OCI-LY3 (cell line): ENCODE measurements around the gene TMEM150B.

Experiments used
- EZH2phosphoT487 ChIP-seq: fragments of 200-600 bp; shearing (Covaris generic); IDR thresholded peaks from 2 replicates; pipeline ENCODE4 v1.6.1; 2018; ENCODE audit warnings: antibody characterized with exemption, mixed run types, low read depth
- TF ChIP-seq, protein P1 (sequence below): fragments of 200-600, 300-600 bp; sonication (generic); IDR thresholded peaks from 2 replicates; pipeline ENCODE4 v1.5.1; 2014; ENCODE audit warnings: antibody characterized with exemption, low read length, low read depth

DNA sequence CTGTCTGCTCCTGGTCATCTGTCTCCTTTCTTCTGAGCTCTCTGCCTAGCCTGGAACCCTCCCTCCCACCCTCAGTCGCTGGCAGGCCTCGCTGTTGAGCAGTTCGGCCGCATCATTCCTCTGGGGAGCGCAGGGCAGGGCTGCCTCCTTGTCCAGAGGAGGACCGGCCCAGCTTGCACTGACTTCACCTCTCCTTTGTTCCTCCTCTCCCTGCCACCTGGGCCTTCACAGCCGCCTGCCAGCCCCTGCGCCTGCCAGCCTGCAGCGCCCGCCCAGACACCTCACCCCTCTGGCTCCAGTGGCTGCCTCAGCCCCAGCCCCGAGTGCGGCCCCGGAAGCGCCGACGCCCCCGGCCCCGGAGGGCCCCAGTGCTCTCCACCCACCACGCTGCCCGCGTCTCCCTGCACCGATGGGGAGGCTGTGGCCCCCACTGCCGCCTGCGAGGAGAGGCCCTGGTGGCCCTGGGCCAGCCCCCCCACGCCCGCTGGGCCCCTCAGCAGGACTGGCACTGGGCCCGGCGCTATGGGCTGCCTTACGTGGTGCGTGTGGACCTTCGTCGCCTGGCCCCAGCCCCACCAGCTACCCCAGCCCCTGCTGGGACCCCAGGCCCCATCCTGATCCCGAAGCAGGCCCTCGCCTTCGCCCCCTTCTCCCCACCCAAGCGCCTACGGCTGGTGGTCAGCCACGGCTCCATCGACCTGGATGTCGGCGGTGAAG is 21.7 kb upstream of the TMEM150B start:
- TF ChIP-seq, protein P1, sequence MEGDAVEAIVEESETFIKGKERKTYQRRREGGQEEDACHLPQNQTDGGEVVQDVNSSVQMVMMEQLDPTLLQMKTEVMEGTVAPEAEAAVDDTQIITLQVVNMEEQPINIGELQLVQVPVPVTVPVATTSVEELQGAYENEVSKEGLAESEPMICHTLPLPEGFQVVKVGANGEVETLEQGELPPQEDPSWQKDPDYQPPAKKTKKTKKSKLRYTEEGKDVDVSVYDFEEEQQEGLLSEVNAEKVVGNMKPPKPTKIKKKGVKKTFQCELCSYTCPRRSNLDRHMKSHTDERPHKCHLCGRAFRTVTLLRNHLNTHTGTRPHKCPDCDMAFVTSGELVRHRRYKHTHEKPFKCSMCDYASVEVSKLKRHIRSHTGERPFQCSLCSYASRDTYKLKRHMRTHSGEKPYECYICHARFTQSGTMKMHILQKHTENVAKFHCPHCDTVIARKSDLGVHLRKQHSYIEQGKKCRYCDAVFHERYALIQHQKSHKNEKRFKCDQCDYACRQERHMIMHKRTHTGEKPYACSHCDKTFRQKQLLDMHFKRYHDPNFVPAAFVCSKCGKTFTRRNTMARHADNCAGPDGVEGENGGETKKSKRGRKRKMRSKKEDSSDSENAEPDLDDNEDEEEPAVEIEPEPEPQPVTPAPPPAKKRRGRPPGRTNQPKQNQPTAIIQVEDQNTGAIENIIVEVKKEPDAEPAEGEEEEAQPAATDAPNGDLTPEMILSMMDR: no peak
- no peak for TF ChIP-seq EZH2phosphoT487
